DOHH2 (cell line): ENCODE data around the gene RABGAP1L.

Experiments used
- H3F3A ChIP-seq: fragments of 200-600 bp; sonication (generic), shearing (Covaris generic); 2 replicates; pipeline ENCODE4 v1.6.0; 2016; ENCODE audit warnings: antibody characterized with exemption, mild to moderate bottlenecking; ENCODE audit not compliant: control insufficient read depth, insufficient read depth
- H3K27ac ChIP-seq: fragments of 200-600 bp; sonication (generic); 2 replicates; pipeline ENCODE4 v1.5.1; 2014; ENCODE audit warnings: low read depth, mild to moderate bottlenecking, low read length, moderate library complexity
- H3K27me3 ChIP-seq: fragments of 200-600 bp; sonication (generic); 2 replicates; pipeline ENCODE4 v1.6.1; 2014; ENCODE audit warnings: mild to moderate bottlenecking, low read length, mixed read lengths; ENCODE audit not compliant: control insufficient read depth
- H3K36me3 ChIP-seq: fragments of 200-600 bp; sonication (generic); 2 replicates; pipeline ENCODE4 v1.6.1; 2014; ENCODE audit warnings: mild to moderate bottlenecking, low read length, moderate library complexity, mixed read lengths; ENCODE audit not compliant: control insufficient read depth
- H3K4me1 ChIP-seq: fragments of 200-600 bp; sonication (generic); 2 replicates; pipeline ENCODE4 v1.6.1; 2014; ENCODE audit warnings: mild to moderate bottlenecking, low read length, mixed read lengths; ENCODE audit not compliant: control insufficient read depth
- H3K4me2 ChIP-seq: fragments of 200-600 bp; sonication (generic); 2 replicates; pipeline ENCODE4 v1.6.0; 2014; ENCODE audit warnings: mild to moderate bottlenecking, low read length, moderate library complexity
- H3K4me3 ChIP-seq: fragments of 200-600 bp; sonication (generic); 2 replicates; pipeline ENCODE4 v1.5.1; 2014; ENCODE audit warnings: mild to moderate bottlenecking, low read length, mixed read lengths
- H3K79me2 ChIP-seq: fragments of 200-600 bp; sonication (generic); 2 replicates; pipeline ENCODE4 v1.6.1; 2014; ENCODE audit warnings: mild to moderate bottlenecking, low read length, mixed read lengths; ENCODE audit not compliant: control insufficient read depth
- H3K9me2 ChIP-seq: fragments of 200-600 bp; sonication (generic); replicated peaks from 2 replicates; pipeline ENCODE4 v1.6.1; 2014; ENCODE audit warnings: mild to moderate bottlenecking, low read length, mixed read lengths; ENCODE audit not compliant: control insufficient read depth
- H3K9me3 ChIP-seq: fragments of 200-600 bp; sonication (generic); 2 replicates; pipeline ENCODE4 v1.6.1; 2014; ENCODE audit warnings: antibody characterized with exemption, low read length, mixed read lengths; ENCODE audit not compliant: control insufficient read depth, insufficient read depth
- H4K20me1 ChIP-seq: fragments of 200-600 bp; sonication (generic); 2 replicates; pipeline ENCODE4 v1.6.0; 2014; ENCODE audit warnings: low read depth, mild to moderate bottlenecking, antibody characterized with exemption, low read length, moderate library complexity; ENCODE audit not compliant: control insufficient read depth, insufficient read depth
- EZH2phosphoT487 ChIP-seq: fragments of 200-600 bp; sonication (generic); IDR thresholded peaks from 2 replicates; pipeline ENCODE4 v1.6.1; 2017; ENCODE audit warnings: borderline replicate concordance, mild to moderate bottlenecking, antibody characterized with exemption, low read length, moderate library complexity, mixed read lengths
- TF ChIP-seq, protein P1 (sequence below): fragments of 200-600 bp; sonication (generic); IDR thresholded peaks from one replicate; pipeline ENCODE4 v1.5.1; 2014; ENCODE audit warnings: antibody characterized with exemption, mild to moderate bottlenecking, low read depth, low read length; ENCODE audit not compliant: poor library complexity, severe bottlenecking

Gene RABGAP1L

DNA sequence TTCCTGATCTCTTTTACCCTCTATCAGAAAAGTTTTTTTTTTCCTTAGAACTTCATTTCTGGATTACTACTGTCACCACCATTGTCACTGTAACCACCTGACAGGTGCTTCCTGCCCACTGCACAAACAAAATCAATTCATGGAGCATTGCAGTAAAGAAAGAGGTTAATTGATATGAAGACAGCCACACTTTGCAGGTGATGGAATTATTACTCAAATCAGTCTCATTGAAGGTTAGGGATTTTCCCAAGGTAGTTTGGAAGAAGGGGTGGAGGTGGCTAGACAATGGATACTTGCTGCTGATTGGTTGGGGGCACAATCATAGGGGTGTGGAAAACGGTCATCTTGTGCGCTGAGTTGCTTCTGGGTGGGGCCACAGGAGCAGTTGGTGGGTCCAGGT, 609.6 kb downstream of the RABGAP1L start:
- Histone ChIP-seq H4K20me1 (no peaks in the 10 kb centered on the region), H3K36me3 (no peaks in the 10 kb centered on the region; the same call in 1 of the 2 replicates), H3K4me2 (peak overlapping the region; percentile 35), H3K27ac (peak overlapping the region; percentile 38), H3K4me3 (no peak overlapping the region), H3K9me3 (no peaks in the 10 kb centered on the region), H3K27me3 (no peaks in the 10 kb centered on the region), H3K79me2 (no peaks in the 10 kb centered on the region), H3K4me1 (peaks cover 46% of the 10 kb centered on the region), H3K9me2 (no peaks in the 10 kb centered on the region), H3F3A (peaks cover 6% of the 10 kb centered on the region)
- TF ChIP-seq, protein P1, sequence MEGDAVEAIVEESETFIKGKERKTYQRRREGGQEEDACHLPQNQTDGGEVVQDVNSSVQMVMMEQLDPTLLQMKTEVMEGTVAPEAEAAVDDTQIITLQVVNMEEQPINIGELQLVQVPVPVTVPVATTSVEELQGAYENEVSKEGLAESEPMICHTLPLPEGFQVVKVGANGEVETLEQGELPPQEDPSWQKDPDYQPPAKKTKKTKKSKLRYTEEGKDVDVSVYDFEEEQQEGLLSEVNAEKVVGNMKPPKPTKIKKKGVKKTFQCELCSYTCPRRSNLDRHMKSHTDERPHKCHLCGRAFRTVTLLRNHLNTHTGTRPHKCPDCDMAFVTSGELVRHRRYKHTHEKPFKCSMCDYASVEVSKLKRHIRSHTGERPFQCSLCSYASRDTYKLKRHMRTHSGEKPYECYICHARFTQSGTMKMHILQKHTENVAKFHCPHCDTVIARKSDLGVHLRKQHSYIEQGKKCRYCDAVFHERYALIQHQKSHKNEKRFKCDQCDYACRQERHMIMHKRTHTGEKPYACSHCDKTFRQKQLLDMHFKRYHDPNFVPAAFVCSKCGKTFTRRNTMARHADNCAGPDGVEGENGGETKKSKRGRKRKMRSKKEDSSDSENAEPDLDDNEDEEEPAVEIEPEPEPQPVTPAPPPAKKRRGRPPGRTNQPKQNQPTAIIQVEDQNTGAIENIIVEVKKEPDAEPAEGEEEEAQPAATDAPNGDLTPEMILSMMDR: no peak
- TF ChIP-seq EZH2phosphoT487: no peak

DNA sequence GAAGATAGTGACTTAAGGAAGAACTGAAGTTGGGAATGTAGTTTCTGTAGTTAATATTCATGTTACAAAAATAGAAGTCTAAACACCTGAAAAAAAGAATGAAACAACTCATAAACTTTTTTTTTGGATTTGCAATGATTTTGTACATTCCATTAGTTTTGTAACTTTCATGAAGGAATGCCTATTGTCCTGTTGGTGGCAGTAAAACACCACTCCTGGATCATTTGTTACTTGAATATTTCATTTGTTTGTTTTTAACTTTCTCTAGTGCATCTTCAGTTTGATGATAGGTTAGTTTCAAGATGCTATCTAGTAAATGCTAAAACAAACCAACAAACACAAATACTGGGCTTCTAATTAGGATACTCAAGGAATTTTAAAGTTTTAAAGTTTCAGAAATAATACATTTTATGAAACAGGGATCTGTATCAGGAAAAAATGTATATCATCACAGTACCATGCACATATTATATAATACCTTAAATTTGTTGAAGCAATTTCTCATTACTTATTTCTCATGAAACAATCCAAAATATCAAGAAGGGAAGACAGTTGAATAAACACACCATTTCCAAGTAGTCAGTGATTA, 610.7 kb downstream of the RABGAP1L start:
- no peak overlapping the region for H3K4me3 ChIP-seq
- no peaks in the 10 kb centered on the region for H3K79me2 ChIP-seq
- no peak for TF ChIP-seq EZH2phosphoT487
- TF ChIP-seq, protein P1: peak; percentile 71
- peaks cover 3% of the 10 kb centered on the region; the same call in 1 of the 2 replicates for H3F3A ChIP-seq
- H3K9me3 ChIP-seq: no peaks in the 10 kb centered on the region
- no peaks in the 10 kb centered on the region for H3K27me3 ChIP-seq
- H3K36me3 ChIP-seq: no peaks in the 10 kb centered on the region; the same call in 1 of the 2 replicates
- no peak overlapping the region for H3K4me2 ChIP-seq
- no peaks in the 10 kb centered on the region for H4K20me1 ChIP-seq
- H3K9me2 ChIP-seq: no peaks in the 10 kb centered on the region
- no peak overlapping the region for H3K27ac ChIP-seq
- peaks cover 50% of the 10 kb centered on the region for H3K4me1 ChIP-seq

DNA sequence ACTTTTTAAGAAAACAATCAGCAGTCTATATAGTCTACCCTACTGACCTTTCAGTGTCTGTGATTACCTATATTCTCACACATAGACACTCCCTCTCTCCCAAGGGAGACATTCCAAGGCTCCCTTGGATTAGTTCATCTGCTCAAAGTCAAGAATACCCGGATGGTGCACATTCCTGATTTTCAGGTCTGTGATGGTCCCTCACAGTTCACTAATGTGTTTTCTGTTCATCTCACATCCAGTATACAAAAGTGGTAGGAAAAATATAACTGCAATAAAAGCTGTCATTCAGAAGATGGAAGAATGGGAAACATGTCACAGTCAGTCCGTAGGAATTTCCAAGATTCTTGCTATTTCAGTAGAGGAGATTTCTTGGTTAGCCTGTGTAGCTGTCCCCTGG, 616.3 kb downstream of the RABGAP1L start:
- Histone ChIP-seq H3K4me3 (no peak overlapping the region), H3K27ac (no peak overlapping the region), H3F3A (peaks cover 5% of the 10 kb centered on the region; the same call in 1 of the 2 replicates), H3K4me1 (peaks cover 13% of the 10 kb centered on the region), H3K4me2 (no peak overlapping the region), H3K36me3 (0 out of 2 replicates have a peak, but pooled peaks cover 3% of the 10 kb centered on the region), H3K79me2 (no peaks in the 10 kb centered on the region), H3K9me2 (no peaks in the 10 kb centered on the region), H3K9me3 (no peaks in the 10 kb centered on the region), H4K20me1 (no peaks in the 10 kb centered on the region), H3K27me3 (no peaks in the 10 kb centered on the region)
- no peak for TF ChIP-seq EZH2phosphoT487
- TF ChIP-seq, protein P1: no peak
